Measurements from ENCODE around the gene TCF15. TPM values are rescaled to one million over a fixed set of nuclear protein-coding genes. Genes with fewer than 3 reads are reported as not detected.

TCF15 gene
- polyA plus RNA-seq, 3 donors: not detected

DNA sequence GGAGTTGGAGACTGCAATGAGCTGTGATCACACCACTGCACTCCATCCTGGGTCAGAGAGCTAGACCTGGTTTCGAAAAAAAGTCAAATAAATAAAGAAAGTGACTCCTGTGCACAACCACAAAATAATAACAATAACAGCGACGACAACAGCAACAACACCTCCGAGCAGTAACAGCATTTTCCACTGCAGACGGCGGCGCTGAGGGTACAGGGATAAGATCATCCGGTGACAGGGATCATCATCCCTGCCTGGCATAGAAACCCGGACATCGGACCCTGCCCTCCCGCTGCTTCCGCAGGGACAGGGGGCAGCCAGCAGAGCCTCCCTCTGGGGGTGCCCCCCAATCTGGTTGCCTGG is 31.4 kb upstream of the TCF15 start:
- TF ChIP-seq, protein P1, sequence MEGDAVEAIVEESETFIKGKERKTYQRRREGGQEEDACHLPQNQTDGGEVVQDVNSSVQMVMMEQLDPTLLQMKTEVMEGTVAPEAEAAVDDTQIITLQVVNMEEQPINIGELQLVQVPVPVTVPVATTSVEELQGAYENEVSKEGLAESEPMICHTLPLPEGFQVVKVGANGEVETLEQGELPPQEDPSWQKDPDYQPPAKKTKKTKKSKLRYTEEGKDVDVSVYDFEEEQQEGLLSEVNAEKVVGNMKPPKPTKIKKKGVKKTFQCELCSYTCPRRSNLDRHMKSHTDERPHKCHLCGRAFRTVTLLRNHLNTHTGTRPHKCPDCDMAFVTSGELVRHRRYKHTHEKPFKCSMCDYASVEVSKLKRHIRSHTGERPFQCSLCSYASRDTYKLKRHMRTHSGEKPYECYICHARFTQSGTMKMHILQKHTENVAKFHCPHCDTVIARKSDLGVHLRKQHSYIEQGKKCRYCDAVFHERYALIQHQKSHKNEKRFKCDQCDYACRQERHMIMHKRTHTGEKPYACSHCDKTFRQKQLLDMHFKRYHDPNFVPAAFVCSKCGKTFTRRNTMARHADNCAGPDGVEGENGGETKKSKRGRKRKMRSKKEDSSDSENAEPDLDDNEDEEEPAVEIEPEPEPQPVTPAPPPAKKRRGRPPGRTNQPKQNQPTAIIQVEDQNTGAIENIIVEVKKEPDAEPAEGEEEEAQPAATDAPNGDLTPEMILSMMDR (IDR thresholded peaks at IDR 0.05): no peak
- H3K4me1 Mint-ChIP-seq: peaks cover 11% of the 10 kb centered on the region
- no peak overlapping the region for H3K9ac ChIP-seq (ENCODE audit: insufficient read depth, low read length, poor library complexity, severe bottlenecking)
- 88% methylated on average over 5 of the region's 12 CpGs for WGBS (ENCODE audit: insufficient coverage)
- H2AFZ ChIP-seq (ENCODE audit: insufficient read depth, low read depth, low read length, poor library complexity, severe bottlenecking): no peak overlapping the region
- intact Hi-C loops (cut with micrococcal nuclease): loop anchor here in 1 of 2 donors (5.0 kb wide), 1 partner anchor 79 kb away; no protein-coding TSS in a partner anchor
- no peak overlapping the region for H3K4me2 ChIP-seq (replicated peaks; ENCODE audit: extremely low read depth, low read length, poor library complexity, severe bottlenecking)
- DNase-seq: no peak
- peaks cover 2 to 5% of the 10 kb centered on the region in 2 donors for H3K36me3 Mint-ChIP-seq
- H3K4me3 ChIP-seq (replicated peaks in 1 of 3; ENCODE audit: low read depth in 2 of 3, low read length in 3 of 3): no peak overlapping the region
- H3K27me3 Mint-ChIP-seq (ENCODE audit: low read depth in 3 of 3): peaks cover 16 to 37% (median 26%) of the 10 kb centered on the region in 3 donors
- no peaks in the 10 kb centered on the region for H3K79me2 ChIP-seq (ENCODE audit: insufficient read depth, low read length)
- peak overlapping the region in 1 of 2 donors; percentile 41 for H3K4me3 Mint-ChIP-seq
- H3K27ac ChIP-seq (ENCODE audit: low read depth in 1 of 2, low read length in 2 of 2): no peak overlapping the region
- peaks cover 7 to 8% of the 10 kb centered on the region in 2 donors for H3K4me1 ChIP-seq (ENCODE audit: control insufficient read depth in 1 of 2, insufficient read depth in 2 of 2, low read length in 2 of 2)
- H3K36me3 ChIP-seq (replicated peaks in 1 of 2; ENCODE audit: control insufficient read depth in 1 of 2, insufficient read depth in 2 of 2, low read length in 2 of 2): no peaks in the 10 kb centered on the region
- H3K27me3 ChIP-seq (ENCODE audit: control insufficient read depth in 2 of 2, insufficient read depth in 2 of 2, low read length in 2 of 2): peaks cover 3 to 15% of the 10 kb centered on the region in 2 donors
- H3K9me3 Mint-ChIP-seq: peaks cover 0 to 9% (median 0%) of the 10 kb centered on the region in 7 donors
- peak overlapping the region in 1 of 7 donors; percentile 36 for H3K27ac Mint-ChIP-seq
- no peaks in the 10 kb centered on the region for H3K9me3 ChIP-seq (replicated peaks in 1 of 2; ENCODE audit: control insufficient read depth in 1 of 2, insufficient read depth in 1 of 2, low read length in 2 of 2)
- H4K20me1 ChIP-seq (ENCODE audit: insufficient read depth, low read length): peaks cover 21% of the 10 kb centered on the region

DNA sequence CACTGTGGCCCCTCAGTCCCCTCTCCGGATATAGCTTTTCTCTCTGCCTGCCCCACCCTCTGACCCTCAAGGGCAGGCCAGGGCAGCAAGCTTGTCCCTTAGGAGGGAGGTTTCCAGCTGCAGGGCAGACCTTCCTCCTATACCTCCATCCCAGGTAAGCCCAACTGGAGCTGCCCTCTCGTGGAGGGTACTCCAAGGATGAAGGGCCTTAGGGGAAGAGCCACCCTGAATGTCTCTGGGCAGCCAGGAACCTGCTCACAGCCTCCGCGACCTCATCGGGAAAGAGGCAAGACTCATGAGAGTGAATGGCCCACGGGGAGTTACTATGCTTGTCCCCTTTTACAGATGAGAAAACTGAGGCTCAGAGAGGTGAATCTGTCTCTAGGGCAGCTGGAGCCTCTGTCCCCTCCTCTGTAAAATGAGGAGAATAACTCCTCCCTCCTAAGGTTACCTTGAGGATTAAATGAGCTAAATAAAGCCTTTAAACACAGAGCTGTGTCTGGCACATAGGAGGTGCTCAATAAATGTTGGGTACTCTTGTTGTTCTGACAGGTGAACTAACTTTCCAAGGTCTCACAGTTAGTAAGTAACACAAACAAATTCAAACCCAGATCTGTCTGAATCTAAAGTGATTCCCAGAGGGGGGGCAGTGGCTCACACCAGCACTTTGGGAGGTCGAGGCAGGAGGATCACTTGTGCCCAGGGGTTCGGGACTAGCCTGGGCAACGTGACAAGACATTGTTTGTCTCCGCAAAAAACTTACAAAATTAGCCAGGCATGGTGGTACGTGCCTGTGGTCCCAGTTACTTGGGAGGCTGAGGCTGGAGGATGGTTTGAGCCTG is 30.8 kb upstream of the TCF15 start:
- Mint-ChIP-seq H3K4me1 (peaks cover 7% of the 10 kb centered on the region), H3K27me3 (ENCODE audit: low read depth in 3 of 3) (peaks cover 16 to 37% (median 30%) of the 10 kb centered on the region in 3 donors), H3K36me3 (peaks cover 2 to 5% of the 10 kb centered on the region in 2 donors), H3K9me3 (peaks cover 0 to 9% (median 0%) of the 10 kb centered on the region in 7 donors), H3K27ac (peak overlapping the region in 1 of 7 donors; percentile 36), H3K4me3 (peak overlapping the region in 1 of 2 donors; percentile 41)
- H4K20me1 ChIP-seq (ENCODE audit: insufficient read depth, low read length): peaks cover 15% of the 10 kb centered on the region
- H2AFZ ChIP-seq (ENCODE audit: insufficient read depth, low read depth, low read length, poor library complexity, severe bottlenecking): no peak overlapping the region
- H3K79me2 ChIP-seq (ENCODE audit: insufficient read depth, low read length): no peaks in the 10 kb centered on the region
- no peak overlapping the region for H3K27ac ChIP-seq (ENCODE audit: low read depth in 1 of 2, low read length in 2 of 2)
- H3K4me3 ChIP-seq (replicated peaks in 1 of 3; ENCODE audit: low read depth in 2 of 3, low read length in 3 of 3): no peak overlapping the region
- no peak overlapping the region for H3K4me2 ChIP-seq (replicated peaks; ENCODE audit: extremely low read depth, low read length, poor library complexity, severe bottlenecking)
- WGBS (ENCODE audit: insufficient coverage): 91% methylated on average over 5 of the region's 11 CpGs
- no peak overlapping the region for H3K9ac ChIP-seq (ENCODE audit: insufficient read depth, low read length, poor library complexity, severe bottlenecking)
- intact Hi-C loops (cut with micrococcal nuclease): loop anchor here in 1 of 2 donors (5.0 kb wide), 1 partner anchor 79 kb away; no protein-coding TSS in a partner anchor
- DNase-seq: no peak
- H3K9me3 ChIP-seq (replicated peaks in 1 of 2; ENCODE audit: control insufficient read depth in 1 of 2, insufficient read depth in 1 of 2, low read length in 2 of 2): no peaks in the 10 kb centered on the region
- no peaks in the 10 kb centered on the region for H3K36me3 ChIP-seq (replicated peaks in 1 of 2; ENCODE audit: control insufficient read depth in 1 of 2, insufficient read depth in 2 of 2, low read length in 2 of 2)
- TF ChIP-seq, protein P1 (IDR thresholded peaks at IDR 0.05): no peak
- peaks cover 5 to 7% of the 10 kb centered on the region in 2 donors for H3K4me1 ChIP-seq (ENCODE audit: control insufficient read depth in 1 of 2, insufficient read depth in 2 of 2, low read length in 2 of 2)
- peaks cover 3 to 15% of the 10 kb centered on the region in 2 donors for H3K27me3 ChIP-seq (ENCODE audit: control insufficient read depth in 2 of 2, insufficient read depth in 2 of 2, low read length in 2 of 2)

Measured in CD14-positive monocyte (primary cell).